Measurements from ENCODE around the gene STYXL2.

The STYXL2 gene

DNA sequence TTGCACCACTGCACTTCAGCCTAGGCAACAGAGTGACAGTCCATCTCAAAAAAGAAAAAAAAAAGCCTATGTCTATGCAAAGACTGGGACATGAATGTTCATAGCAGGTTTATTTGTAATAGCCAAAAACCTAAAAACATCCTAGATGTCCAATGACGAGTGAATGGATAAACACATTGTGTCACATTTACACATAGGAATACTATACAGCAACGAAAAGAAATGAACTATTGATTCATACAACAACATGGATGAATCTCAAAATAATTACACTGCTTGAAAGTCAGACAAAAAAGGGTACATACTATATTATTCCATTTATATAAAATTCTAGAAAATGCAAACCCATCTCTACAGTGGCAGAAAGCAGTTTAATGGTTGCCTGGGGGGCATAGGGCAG lies 7.9 kb downstream of the STYXL2 start:
- WGBS, 2 donors (ENCODE audit: extremely low coverage in 2 of 2, insufficient read length in 2 of 2, insufficient replicate concordance in 1 of 2) = no CpG with 5 or more reads among the region's 2 CpGs
- no peak overlapping the region for H2BK12ac ChIP-seq (ENCODE audit: low read length)
- no peak overlapping the region for H2BK15ac ChIP-seq (ENCODE audit: low read length)
- H3K23ac ChIP-seq (ENCODE audit: low read depth, low read length, poor library complexity) = no peak overlapping the region
- no peak overlapping the region for H3K9ac ChIP-seq (ENCODE audit: low read depth, low read length, poor library complexity)
- no peak overlapping the region for H3K4me2 ChIP-seq (ENCODE audit: insufficient read depth, low read length, poor library complexity, severe bottlenecking)
- H3K36me3 ChIP-seq (replicated peaks in 1 of 2; ENCODE audit: control insufficient read depth in 2 of 2, insufficient read depth in 2 of 2, low read length in 2 of 2) = no peaks in the 10 kb centered on the region
- no peak overlapping the region for H3K27ac ChIP-seq (replicated peaks; ENCODE audit: low read length)
- H3K14ac ChIP-seq (ENCODE audit: low read length) = no peak overlapping the region
- no peaks in the 10 kb centered on the region for H3K27me3 ChIP-seq (ENCODE audit: control insufficient read depth in 3 of 3, insufficient read depth in 3 of 3, low read depth in 1 of 3, low read length in 3 of 3)
- H2AFZ ChIP-seq (ENCODE audit: low read length) = no peak overlapping the region
- H3K4ac ChIP-seq (ENCODE audit: low read length) = no peak overlapping the region
- no peaks in the 10 kb centered on the region for H3K79me1 ChIP-seq (ENCODE audit: low read depth, low read length)
- no peak overlapping the region for H2BK5ac ChIP-seq (ENCODE audit: low read length)
- H2AK5ac ChIP-seq (ENCODE audit: low read depth, low read length) = no peak overlapping the region
- H3K9me3 ChIP-seq (replicated peaks in 1 of 2; ENCODE audit: control insufficient read depth in 2 of 2, insufficient read depth in 1 of 2, low read depth in 1 of 2, low read length in 2 of 2) = peaks cover 0 to 5% of the 10 kb centered on the region in 2 donors
- H4K8ac ChIP-seq (ENCODE audit: low read depth, low read length) = no peak overlapping the region
- H4K91ac ChIP-seq (ENCODE audit: low read depth, low read length, poor library complexity) = no peak overlapping the region
- no peak for DNase-seq (ENCODE audit: low spot score)
- H3K18ac ChIP-seq (ENCODE audit: low read length) = no peak overlapping the region
- H2BK120ac ChIP-seq (ENCODE audit: low read depth, low read length) = no peak overlapping the region
- H3K4me1 ChIP-seq (ENCODE audit: control insufficient read depth in 2 of 2, insufficient read depth in 1 of 2, low read depth in 1 of 2, low read length in 2 of 2) = peaks cover 0 to 6% of the 10 kb centered on the region in 2 donors
- no peak overlapping the region for H3K4me3 ChIP-seq (ENCODE audit: low read length in 2 of 2)

DNA sequence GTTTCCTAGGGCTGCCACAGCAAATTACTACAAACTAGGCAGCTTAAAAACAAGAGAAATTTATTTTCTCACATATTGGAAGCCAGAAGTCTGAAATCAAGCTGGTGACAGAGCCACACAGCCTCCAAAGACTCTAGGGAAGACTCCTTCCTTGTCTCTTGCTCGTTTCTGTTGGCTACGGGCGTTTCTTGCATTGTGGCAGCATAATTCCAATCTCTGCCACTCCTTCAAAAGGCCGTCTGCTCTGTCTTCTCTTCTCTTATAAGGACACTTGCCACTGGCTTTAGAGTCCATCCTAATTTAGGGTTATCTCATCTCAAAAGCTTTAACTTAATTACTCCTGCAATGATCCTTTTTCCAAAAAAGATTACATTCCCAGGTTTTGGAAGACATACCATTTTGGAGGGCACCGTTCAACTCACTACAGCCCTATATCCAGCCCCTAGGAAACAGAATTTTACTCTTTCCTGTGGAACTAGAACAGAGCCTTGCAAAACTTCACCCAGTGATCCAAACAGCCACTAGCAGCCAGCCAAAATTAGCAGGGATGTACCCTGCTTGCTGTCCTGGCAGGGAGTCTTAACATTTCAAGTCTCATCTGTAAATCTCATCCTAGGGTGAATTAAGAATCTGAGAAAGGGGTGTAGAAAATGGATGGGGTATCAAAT lies 9.2 kb downstream of the STYXL2 start:
- no peaks in the 10 kb centered on the region for H3K79me1 ChIP-seq (ENCODE audit: low read depth, low read length)
- no peak overlapping the region for H4K91ac ChIP-seq (ENCODE audit: low read depth, low read length, poor library complexity)
- no peak overlapping the region for H3K27ac ChIP-seq (replicated peaks; ENCODE audit: low read length)
- no peaks in the 10 kb centered on the region for H3K36me3 ChIP-seq (replicated peaks in 1 of 2; ENCODE audit: control insufficient read depth in 2 of 2, insufficient read depth in 2 of 2, low read length in 2 of 2)
- WGBS, 2 donors (ENCODE audit: extremely low coverage in 2 of 2, insufficient read length in 2 of 2, insufficient replicate concordance in 1 of 2) = no CpG with 5 or more reads among the region's 5 CpGs
- no peaks in the 10 kb centered on the region for H3K27me3 ChIP-seq (ENCODE audit: control insufficient read depth in 3 of 3, insufficient read depth in 3 of 3, low read depth in 1 of 3, low read length in 3 of 3)
- H2BK15ac ChIP-seq (ENCODE audit: low read length) = no peak overlapping the region
- no peak overlapping the region for H3K23ac ChIP-seq (ENCODE audit: low read depth, low read length, poor library complexity)
- H4K8ac ChIP-seq (ENCODE audit: low read depth, low read length) = no peak overlapping the region
- no peak overlapping the region for H3K14ac ChIP-seq (ENCODE audit: low read length)
- no peak overlapping the region for H2BK5ac ChIP-seq (ENCODE audit: low read length)
- no peak overlapping the region for H3K4ac ChIP-seq (ENCODE audit: low read length)
- no peak overlapping the region for H2AFZ ChIP-seq (ENCODE audit: low read length)
- H2BK120ac ChIP-seq (ENCODE audit: low read depth, low read length) = no peak overlapping the region
- no peak overlapping the region for H2BK12ac ChIP-seq (ENCODE audit: low read length)
- H3K4me3 ChIP-seq (ENCODE audit: low read length in 2 of 2) = no peak overlapping the region
- H3K4me2 ChIP-seq (ENCODE audit: insufficient read depth, low read length, poor library complexity, severe bottlenecking) = no peak overlapping the region
- H3K18ac ChIP-seq (ENCODE audit: low read length) = no peak overlapping the region
- no peak overlapping the region for H3K9ac ChIP-seq (ENCODE audit: low read depth, low read length, poor library complexity)
- no peak overlapping the region for H2AK5ac ChIP-seq (ENCODE audit: low read depth, low read length)
- H3K4me1 ChIP-seq (ENCODE audit: control insufficient read depth in 2 of 2, insufficient read depth in 1 of 2, low read depth in 1 of 2, low read length in 2 of 2) = peaks cover 0 to 6% of the 10 kb centered on the region in 2 donors
- no peak for DNase-seq (ENCODE audit: low spot score)
- peaks cover 0 to 5% of the 10 kb centered on the region in 2 donors for H3K9me3 ChIP-seq (replicated peaks in 1 of 2; ENCODE audit: control insufficient read depth in 2 of 2, insufficient read depth in 1 of 2, low read depth in 1 of 2, low read length in 2 of 2)

DNA sequence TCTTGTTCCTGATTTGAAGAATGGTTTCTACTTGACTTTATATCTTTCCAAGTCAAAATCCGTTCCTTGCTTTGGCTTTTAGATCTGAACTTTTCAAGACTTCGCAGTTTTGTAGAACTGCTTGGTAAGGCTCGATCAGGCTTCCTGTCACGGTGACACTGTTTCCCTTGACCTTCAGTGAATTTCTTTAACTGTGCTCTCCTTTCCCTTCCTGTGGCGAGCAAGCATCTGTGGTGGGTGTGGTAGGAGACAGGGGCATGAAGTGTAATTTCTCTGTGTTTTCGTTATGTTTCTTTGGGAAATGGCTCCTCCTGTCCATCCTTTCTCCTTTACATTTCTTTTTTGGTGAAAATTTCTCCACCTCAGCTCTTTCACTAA lies 10.4 kb downstream of the STYXL2 start:
- Histone ChIP-seq H3K27me3 (ENCODE audit: control insufficient read depth in 3 of 3, insufficient read depth in 3 of 3, low read depth in 1 of 3, low read length in 3 of 3) (no peaks in the 10 kb centered on the region), H3K4me3 (ENCODE audit: low read length in 2 of 2) (no peak overlapping the region), H3K14ac (ENCODE audit: low read length) (no peak overlapping the region), H2BK15ac (ENCODE audit: low read length) (no peak overlapping the region), H2AFZ (ENCODE audit: low read length) (no peak overlapping the region), H3K4me1 (ENCODE audit: control insufficient read depth in 2 of 2, insufficient read depth in 1 of 2, low read depth in 1 of 2, low read length in 2 of 2) (peaks cover 0 to 7% of the 10 kb centered on the region in 2 donors), H3K79me1 (ENCODE audit: low read depth, low read length) (no peaks in the 10 kb centered on the region), H3K9me3 (replicated peaks in 1 of 2; ENCODE audit: control insufficient read depth in 2 of 2, insufficient read depth in 1 of 2, low read depth in 1 of 2, low read length in 2 of 2) (peaks cover 0 to 5% of the 10 kb centered on the region in 2 donors), H3K27ac (replicated peaks; ENCODE audit: low read length) (no peak overlapping the region), H3K36me3 (replicated peaks in 1 of 2; ENCODE audit: control insufficient read depth in 2 of 2, insufficient read depth in 2 of 2, low read length in 2 of 2) (no peaks in the 10 kb centered on the region), H2BK120ac (ENCODE audit: low read depth, low read length) (no peak overlapping the region), H4K8ac (ENCODE audit: low read depth, low read length) (no peak overlapping the region), H3K18ac (ENCODE audit: low read length) (no peak overlapping the region), H3K4me2 (ENCODE audit: insufficient read depth, low read length, poor library complexity, severe bottlenecking) (no peak overlapping the region), H2BK12ac (ENCODE audit: low read length) (no peak overlapping the region), H2BK5ac (ENCODE audit: low read length) (no peak overlapping the region), H2AK5ac (ENCODE audit: low read depth, low read length) (no peak overlapping the region), H3K9ac (ENCODE audit: low read depth, low read length, poor library complexity) (no peak overlapping the region), H4K91ac (ENCODE audit: low read depth, low read length, poor library complexity) (no peak overlapping the region), H3K4ac (ENCODE audit: low read length) (no peak overlapping the region), H3K23ac (ENCODE audit: low read depth, low read length, poor library complexity) (no peak overlapping the region)
- DNase-seq (ENCODE audit: low spot score) = no peak
- WGBS, 2 donors (ENCODE audit: extremely low coverage in 2 of 2, insufficient read length in 2 of 2, insufficient replicate concordance in 1 of 2) = no CpG with 5 or more reads among the region's 6 CpGs

DNA sequence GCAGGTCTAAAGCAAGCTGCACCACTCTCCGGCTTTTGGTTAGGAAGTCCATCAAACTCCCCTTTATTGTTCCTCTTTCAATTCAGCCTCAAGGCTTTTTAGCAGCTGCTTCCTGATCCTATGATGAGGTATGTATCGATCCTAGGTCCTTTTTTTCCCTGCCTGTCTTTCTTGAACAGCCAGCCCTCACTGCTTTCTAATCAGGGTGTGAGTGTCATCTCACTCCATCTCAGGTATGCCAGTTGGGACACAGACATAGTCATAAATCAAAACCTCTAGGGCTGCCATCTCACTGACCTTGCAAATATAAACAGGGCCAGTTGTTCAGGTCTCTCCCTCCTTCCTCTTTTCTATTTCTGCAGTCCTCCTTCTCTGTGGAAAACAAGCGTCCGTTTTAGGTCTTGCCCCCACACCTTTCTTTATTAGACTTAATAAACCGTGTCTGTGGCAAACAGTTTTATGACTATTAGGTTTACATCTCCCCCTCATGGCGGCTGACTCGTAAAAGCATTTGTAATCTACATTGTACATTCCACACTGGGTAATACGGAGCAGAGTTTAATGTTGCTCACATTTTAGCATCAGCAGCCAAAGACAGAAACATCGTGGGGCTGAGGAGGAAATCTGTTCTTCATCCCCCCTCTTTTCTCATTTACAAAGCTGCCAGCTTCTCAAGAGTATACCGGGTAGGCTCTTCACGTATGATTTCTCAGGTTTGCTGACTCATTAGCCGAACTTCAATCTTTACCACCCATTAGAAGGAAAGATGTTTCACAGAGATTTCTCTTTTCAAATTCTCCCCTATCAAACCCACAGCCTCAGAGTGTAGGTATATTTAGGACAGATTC lies 11.6 kb downstream of the STYXL2 start:
- Histone ChIP-seq H3K4me2 (ENCODE audit: insufficient read depth, low read length, poor library complexity, severe bottlenecking) (no peak overlapping the region), H2AK5ac (ENCODE audit: low read depth, low read length) (no peak overlapping the region), H3K9ac (ENCODE audit: low read depth, low read length, poor library complexity) (no peak overlapping the region), H3K27ac (replicated peaks; ENCODE audit: low read length) (no peak overlapping the region), H2AFZ (ENCODE audit: low read length) (no peak overlapping the region), H3K18ac (ENCODE audit: low read length) (no peak overlapping the region), H3K23ac (ENCODE audit: low read depth, low read length, poor library complexity) (no peak overlapping the region), H3K27me3 (ENCODE audit: control insufficient read depth in 3 of 3, insufficient read depth in 3 of 3, low read depth in 1 of 3, low read length in 3 of 3) (no peaks in the 10 kb centered on the region), H3K4me3 (ENCODE audit: low read length in 2 of 2) (no peak overlapping the region), H2BK15ac (ENCODE audit: low read length) (no peak overlapping the region), H3K4ac (ENCODE audit: low read length) (no peak overlapping the region), H4K8ac (ENCODE audit: low read depth, low read length) (no peak overlapping the region), H2BK12ac (ENCODE audit: low read length) (no peak overlapping the region), H2BK5ac (ENCODE audit: low read length) (no peak overlapping the region), H3K14ac (ENCODE audit: low read length) (no peak overlapping the region), H3K79me1 (ENCODE audit: low read depth, low read length) (no peaks in the 10 kb centered on the region), H3K36me3 (replicated peaks in 1 of 2; ENCODE audit: control insufficient read depth in 2 of 2, insufficient read depth in 2 of 2, low read length in 2 of 2) (no peaks in the 10 kb centered on the region), H2BK120ac (ENCODE audit: low read depth, low read length) (no peak overlapping the region), H4K91ac (ENCODE audit: low read depth, low read length, poor library complexity) (no peak overlapping the region), H3K9me3 (replicated peaks in 1 of 2; ENCODE audit: control insufficient read depth in 2 of 2, insufficient read depth in 1 of 2, low read depth in 1 of 2, low read length in 2 of 2) (peaks cover 0 to 2% of the 10 kb centered on the region in 2 donors), H3K4me1 (ENCODE audit: control insufficient read depth in 2 of 2, insufficient read depth in 1 of 2, low read depth in 1 of 2, low read length in 2 of 2) (peaks cover 0 to 7% of the 10 kb centered on the region in 2 donors)
- WGBS, 2 donors (ENCODE audit: extremely low coverage in 2 of 2, insufficient read length in 2 of 2, insufficient replicate concordance in 1 of 2) = no CpG with 5 or more reads among the region's 12 CpGs
- DNase-seq (ENCODE audit: low spot score) = no peak

All from neuronal stem cell (in vitro differentiated cells).